HG03103 (cell line): Measurements from ENCODE around the gene ACOX1.

Source experiments
- ATAC-seq: cut with Tn5 transposase; IDR thresholded peaks from one replicate; pipeline ENCODE4 v1.9.1; 2021; ENCODE audit warnings: low read depth; ENCODE audit not compliant: unreplicated experiment

The ACOX1 gene

DNA sequence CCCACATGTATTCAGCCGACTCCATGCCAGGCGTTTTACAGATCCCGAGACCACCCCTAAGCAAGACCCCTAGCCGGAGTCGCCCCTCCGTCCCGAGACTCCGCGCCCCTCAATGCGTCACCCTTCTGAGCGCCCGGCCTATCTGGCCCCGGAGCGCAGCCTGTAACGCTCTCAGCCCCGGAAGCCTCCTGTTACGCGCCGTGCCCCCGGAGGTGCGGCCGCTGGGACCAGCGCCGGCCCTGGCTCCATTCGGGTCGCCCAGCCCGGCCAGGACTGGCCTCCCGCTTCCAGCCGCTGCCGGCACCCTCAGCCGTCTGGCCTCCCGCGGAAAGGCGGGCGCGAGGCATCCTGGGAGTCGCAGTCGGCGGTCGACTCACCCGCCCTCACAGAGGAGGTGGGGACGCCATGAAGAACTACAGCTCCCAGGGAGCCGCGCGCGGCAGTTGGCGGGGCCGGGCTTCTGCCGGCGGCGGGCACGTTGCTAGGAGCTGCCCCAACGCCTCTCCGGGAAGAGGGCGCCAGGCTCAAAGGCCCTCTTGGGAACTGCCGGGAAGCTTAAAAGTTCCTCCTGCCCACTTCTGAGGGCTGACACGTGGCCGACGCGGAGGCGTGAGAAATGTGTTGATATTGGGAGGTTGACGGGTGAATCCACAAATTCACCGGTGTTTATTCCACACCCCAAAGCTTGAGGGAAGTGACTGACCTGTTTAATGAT is 38.1 kb downstream of the ACOX1 start, which contains the start of gene FBF1:
FBF1 (minus strand) TSS at position 316 of the 715 bp plus-strand sequence. CDS start 2,893 bp downstream, outside the sequence.
- ATAC-seq, result no peak

DNA sequence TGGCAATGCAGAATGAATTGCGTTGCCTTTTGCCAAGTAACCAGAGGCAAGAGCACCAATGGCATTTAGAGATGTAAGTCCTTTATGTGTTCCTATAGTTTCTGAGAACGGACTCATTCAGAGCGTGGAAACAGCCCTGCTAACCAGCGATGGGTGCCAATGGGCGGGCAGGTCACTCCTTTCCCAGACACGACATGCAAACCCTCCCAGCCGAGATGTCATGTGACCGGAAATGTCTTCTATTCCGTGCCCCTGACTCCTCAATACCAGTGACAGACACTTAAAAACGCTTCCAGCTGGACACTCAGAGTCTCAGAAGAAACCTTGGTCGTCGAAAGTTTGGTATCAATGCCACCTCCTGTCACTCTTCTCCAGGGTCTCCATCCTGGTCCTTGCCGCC is 41.3 kb downstream of the ACOX1 start:
- ATAC-seq, result no peak

DNA sequence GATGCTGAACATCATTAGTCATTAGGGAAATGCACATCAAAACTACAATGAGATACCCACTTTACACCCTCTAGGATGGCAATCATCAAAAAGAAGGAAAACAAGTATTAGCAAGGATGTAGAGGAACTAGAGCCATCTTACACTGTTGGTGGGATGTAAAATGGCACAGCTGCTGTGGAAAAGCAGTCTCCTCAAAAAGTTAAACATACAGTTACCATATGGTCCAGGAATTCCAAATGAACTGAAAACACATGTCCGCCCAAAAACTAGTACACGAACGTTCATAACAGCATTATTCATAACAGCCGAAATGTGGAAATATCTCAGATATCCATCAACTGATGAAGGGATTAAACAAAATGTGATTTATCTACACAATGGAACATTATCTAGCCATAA is 45.2 kb downstream of the ACOX1 start:
- ATAC-seq, result no peak

DNA sequence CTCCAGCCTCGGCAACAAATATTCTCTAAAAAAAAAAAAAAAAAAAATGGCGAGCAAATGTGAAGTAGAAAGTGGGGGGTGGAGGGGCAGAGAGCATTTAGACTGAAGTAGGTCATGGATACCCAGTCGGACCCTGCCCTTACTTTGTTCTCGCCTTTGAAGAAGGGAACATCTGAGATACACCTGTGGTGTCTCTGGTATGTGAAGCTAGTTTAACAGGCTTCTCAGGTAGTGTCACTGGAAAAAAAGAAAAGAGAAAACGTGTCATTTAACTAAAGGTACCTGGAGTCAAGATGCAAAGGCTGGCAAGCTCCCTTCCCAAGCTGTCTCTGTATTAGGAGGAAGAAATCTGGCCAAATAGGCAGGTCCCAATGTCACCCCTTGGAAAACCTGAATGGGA is 46.1 kb downstream of the ACOX1 start:
- ATAC-seq, result no peak

DNA sequence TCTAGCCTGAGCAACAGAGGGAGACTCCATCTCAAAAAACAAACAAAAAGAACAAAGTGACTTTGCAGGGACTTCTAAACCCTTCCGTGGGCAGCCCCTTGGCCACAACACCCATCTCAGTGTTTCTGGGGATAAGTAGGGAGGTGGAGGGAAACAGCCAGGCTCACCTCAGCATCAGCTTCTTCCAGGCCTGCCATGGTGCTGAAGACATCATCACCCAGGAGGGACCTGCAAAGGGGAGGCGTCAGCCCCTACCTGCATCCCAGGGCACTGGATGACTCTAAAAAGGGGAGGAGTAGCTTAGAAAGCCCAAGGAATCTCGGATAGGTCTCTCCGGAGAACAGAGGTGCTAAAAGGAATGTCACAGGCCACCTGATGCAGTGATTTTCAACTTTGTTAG is 47.9 kb downstream of the ACOX1 start:
- ATAC-seq, result no peak

DNA sequence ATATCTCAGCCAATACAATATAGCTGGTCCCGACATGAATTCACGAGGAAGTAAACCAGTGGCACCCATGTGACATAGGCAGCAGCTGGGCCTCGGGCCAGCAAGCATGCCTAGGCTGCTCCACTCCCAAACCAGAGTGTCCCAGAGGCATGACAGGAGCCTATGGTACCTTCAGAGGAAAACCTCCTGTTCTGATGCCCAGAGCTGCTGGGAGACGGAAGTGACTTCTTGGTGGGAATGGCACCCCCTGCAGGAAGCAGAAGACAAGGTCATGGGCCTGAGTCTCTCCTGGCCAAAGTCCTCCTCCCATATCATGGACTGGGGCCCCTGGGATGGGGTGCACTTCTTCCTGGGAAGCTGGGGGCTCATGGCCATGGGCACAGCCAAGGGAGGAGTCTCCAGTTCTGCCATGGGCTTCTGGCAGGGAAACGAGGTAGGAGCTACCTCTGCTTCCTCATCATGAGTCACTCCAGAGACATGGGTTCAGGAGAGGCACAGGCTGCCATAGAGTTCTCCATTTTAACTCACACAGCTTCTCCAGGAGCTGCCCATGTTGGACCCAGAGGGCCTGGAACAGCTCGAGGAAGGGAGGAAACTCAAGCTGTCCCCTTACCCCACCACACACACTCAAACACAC is 51.6 kb downstream of the ACOX1 start:
- no peak for ATAC-seq

DNA sequence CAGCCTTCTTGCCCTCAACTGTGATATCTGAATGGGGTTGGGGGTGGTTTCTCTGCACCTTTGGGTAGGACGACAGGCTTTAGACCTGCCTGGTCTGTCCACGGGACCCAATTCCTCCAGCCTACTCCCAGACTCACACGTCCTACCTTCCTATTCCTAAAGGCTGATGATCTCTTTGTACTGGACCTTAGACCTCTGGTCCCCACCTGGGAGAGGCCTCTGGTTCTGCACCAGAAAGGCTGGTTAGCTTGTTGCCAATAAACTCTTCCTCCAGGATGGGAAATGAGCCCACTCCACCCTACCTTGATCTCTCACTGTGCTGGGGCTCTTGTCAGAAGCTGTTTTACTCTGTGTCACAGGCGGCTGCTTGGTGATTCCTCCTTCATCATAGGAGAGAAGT is 52.5 kb downstream of the ACOX1 start:
- no peak for ATAC-seq

DNA sequence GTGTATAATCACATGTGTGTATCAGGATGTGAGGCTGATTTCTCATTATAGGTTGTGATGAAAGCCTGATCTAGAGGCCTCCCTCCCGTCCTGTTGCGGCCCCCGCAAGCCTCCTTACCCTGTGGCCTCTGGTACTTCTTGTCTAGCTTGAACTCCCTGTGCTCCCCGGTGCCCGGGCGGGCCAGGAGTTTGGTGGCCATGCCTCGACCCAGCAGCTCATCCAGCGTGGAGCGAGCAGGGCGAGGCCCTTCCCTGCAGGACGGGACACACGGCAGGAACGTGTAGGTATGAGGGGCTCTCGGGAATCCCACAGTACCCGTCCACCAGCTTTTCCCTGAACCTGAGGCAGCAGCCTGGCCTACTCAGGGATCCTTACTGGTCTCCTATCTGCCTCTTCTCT is 53.1 kb downstream of the ACOX1 start:
- no peak for ATAC-seq

DNA sequence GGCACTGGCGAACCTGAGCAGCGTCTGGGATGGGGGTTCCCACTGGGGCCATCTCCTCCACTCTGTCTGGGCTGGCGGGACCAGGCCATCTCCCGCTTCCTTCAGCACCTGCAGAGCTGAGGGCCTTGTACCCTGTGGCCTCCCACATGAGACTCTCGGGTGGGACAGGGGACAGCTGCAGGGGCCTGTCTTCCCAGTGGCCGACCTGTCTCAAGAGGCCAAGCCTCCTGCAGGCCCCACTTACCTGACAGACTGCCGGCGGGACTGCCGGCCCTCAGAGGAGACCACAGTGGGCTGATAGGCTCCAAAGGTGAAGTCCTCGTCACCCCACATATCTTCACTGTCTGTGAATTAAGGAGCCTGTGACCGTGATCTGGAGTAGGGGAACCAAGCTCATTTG is 53.9 kb downstream of the ACOX1 start:
- no peak for ATAC-seq

DNA sequence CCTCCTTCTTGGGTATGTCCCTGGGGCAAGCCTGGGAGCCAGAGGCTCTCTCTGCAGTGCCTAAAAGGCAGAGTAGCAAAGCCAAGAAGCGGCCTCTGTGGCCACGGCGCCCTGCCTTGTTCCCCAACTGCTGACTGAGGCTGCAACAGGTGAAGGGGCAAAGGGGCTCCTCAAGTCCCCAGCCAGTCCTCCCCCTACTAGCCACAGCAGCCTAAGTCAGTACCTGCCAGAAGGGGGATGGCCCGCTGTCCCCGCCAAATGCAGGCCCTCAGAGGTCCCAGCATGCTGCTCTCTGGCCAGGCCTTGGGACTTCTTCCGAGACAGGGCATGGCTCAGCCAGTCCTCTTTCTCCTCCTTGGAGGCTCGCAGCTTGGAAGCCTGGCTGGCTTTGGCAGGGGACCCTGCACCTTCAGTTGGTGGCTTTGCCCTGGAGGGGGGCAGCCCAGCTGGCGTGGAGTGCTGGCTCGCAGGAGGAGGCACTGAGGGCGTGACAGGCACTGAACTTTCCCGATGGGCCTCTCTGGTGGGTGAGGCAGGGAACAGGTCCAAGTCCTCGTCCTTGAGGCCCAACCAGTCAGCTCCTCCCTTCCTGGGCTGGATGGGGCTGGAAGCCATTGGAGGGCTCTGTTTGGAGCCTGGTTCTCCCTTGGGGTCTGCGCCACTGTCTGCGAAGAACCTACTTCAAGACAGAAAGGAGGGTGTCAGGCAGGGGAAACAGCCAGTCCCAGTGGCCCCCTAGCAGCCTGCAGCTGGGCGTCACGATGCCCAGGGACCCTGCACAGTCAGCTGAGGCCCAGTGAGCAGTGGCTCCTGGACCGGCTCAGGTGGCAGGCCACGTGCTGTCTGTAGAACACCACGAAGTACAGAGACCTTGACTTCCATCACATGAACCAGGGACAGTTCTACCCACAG is 55.7 kb downstream of the ACOX1 start:
- ATAC-seq, result no peak

DNA sequence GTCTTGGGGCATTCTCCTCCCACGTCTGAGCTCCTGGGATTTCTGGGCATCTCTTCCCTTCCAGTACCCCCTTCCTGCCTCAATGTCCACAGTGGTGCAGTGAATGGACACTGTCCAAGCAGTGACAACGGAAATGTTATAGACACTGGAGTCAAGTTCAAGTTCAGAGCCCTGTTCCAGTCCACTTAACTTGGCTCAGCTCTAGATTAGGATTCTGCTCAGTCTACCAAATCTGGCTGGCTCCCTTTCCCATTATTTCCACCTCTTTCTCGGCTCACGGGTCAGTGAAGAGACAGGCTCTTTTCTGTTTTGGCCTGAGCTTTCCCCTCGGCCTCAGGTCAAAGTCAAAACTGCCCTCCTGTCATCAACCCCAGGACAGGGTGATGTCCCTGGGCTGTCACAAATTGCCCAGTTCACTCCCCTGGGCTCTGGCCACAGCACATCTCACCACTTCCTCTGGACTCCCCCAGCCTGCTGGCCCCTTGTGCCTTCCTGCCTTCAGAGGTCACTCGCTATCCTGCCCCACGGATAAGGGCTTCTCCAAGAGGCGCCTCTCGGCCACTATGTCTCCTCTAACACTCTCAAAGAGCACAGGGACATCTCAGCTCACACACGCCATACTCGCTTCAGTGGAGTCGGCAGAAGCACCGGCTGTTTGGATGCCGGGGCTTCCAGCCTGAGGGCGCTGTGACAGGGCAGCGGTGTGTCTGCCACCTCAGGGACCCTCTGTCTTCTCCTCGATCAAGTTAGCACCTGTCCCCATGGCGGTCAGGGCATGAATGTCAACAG is 56.6 kb downstream of the ACOX1 start:
- ATAC-seq, result no peak

DNA sequence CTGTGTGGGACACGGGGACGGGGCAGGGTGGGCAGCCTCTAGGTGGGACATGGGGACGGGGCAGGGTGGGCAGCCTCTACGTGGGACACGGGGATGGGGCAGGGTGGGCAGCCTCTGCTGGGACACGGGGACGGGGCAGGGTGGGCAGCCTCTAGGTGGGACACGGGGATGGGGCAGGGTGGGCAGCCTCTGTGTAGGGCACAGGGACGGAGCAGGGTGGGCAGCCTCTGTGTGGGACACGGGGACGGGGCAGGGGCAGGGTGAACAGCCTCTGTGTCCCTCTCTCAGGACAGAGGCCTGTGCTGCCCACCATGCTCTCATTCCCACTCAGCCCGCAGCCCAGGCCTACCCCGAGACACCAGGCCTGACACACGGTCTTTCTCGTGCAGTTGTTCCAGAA is 57.4 kb downstream of the ACOX1 start:
- ATAC-seq, result no peak

DNA sequence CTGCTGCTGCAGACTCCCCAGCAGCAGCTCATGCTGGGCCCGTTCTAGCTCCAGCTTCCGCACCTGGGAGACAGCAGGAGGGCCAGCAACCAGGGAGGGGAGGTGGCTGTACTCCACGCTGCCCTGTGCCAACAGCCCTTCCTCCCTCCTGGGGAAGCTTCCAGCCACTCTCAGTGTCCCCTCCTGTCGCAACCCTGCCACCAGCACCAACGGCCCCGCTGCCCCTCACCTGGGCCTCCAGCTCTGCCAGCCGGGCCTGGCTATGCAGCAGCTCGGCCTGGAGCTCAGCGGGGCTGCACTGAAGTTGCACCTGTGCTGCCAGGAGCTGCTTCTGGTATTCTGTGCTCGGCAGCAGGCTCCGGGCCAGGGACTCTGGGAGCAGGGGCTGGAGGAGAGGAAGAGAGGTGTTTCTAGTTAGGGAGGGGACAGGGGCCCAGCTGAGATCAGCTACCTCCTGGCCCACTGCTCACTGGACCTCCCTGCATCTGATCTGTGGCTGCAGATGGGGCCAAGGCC is 58.9 kb downstream of the ACOX1 start:
- ATAC-seq, result no peak

DNA sequence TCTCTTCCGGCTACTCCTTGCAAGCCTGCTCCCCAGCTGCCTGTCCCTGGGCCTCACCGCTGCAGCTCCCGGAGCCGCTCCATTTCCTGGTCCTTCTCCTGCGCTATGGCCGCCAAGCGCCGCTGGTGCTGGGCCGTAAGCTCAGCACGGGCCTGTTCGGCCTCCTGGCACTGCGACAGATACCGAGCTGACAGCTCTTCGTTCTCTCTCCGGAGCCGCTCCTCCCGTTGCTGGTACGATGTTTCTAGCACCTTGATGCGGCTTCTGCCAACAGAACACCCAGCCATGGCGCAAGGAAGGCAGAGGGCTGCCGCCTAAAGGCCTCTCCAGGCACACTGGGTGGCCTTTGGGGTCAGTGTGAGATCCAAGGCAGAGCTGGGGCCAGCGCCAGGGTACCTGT is 59.4 kb downstream of the ACOX1 start:
- no peak for ATAC-seq

DNA sequence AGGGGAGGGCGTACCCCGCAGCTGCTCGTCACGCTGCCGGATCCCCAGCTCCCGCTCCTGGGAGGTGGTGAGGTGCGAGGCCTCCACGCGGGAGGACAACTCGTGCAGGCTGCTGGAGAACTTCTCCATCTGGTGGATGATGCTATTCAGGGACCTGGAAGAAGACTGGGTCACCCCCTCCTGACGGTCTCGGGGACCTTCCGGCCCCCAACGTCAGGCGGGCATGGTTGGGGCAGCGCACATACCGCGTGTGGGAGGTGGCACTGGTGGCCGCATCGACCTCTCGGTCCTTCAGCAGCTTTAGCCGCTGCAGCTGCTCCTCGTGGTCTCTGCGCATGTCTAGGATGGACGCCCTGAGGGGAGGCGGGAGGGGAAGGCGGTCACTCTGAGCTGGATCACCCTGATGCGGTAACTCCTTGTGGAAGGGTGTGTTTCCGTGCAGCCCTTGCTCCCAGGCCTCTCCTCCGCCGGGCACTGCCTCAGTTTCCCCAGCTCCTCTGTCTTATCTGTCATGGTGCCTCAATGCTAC is 61.0 kb downstream of the ACOX1 start:
- no peak for ATAC-seq

DNA sequence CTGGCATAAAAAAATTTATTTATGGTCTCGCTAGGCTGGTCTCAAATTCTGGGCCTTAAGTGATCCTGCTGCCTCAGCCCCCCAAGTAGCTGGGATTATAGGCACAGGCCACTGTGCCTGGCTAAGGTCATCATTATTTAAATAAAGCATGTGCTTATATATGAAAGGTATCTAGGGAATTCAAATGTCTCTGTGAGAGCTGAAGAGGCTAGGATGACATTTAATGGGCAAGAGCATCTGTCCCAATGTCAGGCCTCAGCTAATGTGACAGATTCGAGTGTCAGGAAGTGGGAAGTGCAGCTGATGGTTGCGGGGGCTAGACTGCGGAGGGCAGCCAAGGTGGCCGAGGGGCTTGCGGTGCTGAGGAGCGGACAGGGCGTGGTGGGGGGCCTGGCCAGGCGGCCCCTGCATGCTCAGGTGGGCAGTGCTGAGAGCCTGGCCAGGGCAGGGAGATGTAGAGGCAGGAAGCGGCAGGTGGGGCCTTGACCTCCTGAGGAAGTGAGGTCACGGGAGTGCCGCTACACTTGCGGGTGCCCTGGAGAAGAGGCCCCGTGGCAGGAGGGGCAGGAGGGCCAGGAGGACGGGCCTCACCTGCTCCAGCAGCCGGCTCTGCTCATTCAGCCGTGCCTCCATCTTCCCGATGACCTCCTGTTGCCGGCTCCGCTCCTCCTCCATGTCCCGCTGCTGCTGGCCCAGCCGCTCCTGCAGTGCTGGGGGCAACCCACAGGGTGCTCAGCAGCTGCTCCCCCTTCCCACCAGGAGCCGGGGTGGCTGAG is 61.6 kb downstream of the ACOX1 start:
- no peak for ATAC-seq

DNA sequence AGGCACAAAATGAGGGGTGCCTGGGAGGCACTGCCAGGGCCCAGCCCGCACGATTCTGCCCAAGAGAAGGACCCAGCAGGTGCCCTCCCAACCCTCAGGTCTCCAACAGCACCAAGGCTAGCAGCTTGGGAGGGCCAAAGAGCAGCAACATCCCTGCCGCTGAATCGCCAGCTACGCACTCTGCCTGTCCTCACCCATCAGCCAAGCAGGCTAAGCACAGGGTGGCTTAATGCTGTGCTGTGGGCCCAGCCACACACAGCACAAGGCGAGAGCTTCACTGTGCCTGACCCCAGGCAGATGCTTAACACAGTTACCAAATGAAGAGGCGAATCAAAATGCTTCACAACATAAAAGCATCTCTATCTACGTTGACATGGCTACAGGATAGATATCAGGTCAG is 63.7 kb downstream of the ACOX1 start:
- no peak for ATAC-seq

DNA sequence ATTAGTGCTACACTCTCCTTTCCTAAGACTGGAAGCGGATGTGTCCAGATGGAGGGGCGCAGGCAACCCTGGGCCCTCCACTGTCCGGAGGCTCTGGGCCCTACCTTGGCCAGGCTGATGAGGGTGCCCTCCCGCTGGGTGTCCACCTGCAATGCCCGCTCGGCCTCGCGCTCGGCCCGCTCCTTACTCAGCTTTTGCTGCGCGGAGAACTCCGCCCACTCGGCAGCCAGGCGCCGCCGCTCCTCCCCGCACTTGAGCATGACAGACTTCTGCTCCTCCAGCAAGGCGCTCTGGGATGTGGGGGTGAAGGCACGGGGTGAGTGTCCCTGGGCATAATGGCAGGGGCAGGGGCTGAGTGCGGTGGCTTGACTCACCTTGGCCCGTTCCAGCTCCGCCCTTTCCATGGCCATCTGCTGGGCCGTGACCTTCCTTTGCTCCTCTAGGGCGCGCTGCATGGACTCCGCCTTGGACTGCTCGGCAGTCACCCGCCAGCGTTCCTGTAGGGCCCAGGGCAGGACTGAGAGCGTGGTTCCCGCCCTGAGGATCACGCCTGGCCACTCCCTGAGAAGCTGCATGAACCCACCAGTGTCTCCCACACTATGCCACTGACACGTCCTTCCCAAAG is 64.2 kb downstream of the ACOX1 start:
- no peak for ATAC-seq
